Hematopoietic multipotent progenitor cell treated with erythropoietin and hydrocortisone succinate and interleukin-3 and kit ligand, for 6 days (in vitro differentiated cells): ENCODE data around the gene ZNF536.
"Not testable (repeated sequence)": the region's sequence is repeated elsewhere in the genome, so short reads cannot be mapped to it uniquely, and the experiment has no call there.

Source experiments
- DNase-seq: peaks from one replicate; pipeline ENCODE4 v3.0.0-alpha.2; 2015

The ZNF536 gene

DNA sequence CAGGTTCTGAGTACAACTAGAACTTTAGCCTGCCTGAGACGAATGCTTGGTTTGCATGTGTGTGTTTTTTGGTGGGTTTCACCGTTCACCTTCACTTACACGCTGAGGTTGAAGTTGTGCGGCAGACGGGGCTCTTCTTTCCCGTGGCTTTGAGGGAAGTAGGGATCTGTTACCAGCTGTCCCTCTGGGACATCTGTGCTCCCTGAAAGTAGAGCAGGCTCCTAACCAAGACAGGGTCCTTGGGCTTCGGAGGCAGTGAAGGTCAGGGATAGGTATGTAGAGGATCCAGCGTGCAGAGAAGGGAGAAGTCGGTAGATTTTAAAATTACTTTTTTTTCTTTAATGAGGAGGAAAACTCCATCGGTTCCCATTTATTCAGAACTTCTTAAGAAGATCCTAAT, 48.7 kb downstream of the ZNF536 start:
- no peak for DNase-seq

DNA sequence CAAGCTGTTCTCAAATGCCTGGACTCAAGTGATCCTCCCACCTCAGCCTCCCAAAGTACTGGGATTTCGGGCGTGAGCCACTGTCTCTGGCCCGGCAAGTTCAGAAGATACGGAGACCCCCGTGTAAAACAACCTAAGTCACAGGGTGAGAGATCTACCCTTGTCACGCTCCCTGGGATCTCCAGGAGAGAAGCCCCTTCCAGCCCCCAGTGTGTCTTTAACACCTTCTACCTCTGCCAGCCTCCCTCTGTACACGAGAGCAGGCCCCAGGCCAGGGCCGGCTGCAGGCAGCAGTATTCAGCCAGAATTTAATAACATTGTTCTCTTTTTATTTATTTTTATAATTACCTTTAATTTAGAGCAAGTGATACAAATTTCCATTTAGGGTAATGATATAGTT, 49.4 kb downstream of the ZNF536 start:
- no peak for DNase-seq

DNA sequence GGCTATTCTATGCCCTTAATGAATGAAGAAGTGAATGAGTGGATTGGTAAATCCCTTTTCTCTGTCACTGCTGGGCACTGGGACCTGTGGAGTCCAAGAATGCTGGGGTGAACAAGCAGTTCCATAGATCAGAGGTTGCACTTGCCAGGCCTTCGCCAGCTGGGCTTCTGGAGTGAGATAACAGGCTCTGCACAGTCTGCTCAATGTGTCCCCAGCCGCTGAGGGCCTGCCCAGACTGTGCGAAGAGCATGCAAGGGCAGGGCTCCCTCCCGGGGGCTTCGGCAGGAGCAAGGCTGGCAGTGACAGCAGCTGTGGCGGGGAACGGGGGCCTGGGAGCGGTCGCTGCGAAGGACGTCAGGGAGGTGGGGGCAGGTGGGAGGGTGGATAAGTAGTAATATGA, 51.3 kb downstream of the ZNF536 start:
- no peak for DNase-seq

DNA sequence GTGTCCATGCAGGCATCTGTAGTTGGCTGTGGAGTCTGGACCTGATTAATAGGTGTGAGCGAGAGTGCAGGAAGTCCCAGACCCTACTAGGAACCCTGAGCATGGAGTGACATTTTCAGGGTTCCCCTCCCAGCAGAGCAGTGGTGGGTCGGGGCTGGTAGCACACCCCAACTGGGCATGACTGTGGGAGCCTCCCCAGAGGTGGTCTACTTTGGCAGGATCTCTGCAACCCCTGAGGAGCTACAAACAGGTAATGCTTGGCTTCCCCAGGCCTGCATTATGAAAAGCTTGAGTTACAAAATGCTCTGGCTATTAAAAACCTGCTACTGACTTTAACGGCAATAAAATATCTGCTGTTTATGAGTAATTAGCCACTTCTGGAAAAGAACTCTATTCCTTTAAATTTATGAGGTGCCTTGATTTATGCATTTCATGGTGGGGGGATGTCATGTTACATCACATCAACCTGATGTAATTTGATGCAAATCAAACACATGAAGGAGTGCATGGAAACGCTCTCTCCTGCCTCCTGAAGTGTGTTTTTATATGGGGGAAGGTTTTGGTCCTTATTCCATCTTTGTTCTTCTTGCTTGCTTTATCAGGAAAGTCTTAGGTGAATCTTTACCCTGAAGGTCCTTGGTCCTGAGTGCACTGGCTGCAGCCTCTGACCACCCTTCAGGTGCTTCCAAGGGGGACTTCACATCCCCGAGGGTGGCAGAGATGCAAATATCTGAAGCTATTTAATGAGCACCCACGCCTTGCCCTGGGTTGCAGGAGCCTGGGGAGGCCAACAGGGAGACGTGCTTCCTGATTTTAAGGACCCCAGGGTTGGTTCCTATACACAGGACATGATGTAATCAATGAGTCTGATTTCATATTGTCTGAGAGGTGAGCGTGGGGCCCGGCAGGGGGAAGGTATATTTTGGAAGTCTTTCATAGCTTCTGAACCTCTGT, 54.0 kb downstream of the ZNF536 start:
- no peak for DNase-seq

DNA sequence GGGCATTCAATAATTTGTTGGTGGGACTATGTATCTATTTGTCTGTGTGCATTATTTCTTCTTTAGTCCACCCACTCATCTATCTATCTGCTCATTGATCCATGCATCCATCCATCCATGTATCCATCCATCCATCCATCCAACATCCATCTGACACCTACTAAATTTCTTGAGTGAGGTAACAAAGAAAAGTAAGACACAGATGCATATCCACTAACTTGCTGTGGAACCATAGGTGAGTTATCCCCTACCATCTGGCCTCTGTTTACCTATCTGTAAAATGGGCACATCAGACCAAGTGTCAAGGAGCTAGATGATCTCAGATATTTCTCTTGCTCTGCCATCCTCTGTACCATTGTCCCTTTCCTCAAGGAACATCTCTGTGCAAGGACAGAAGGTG, 54.7 kb downstream of the ZNF536 start:
- no peak for DNase-seq

DNA sequence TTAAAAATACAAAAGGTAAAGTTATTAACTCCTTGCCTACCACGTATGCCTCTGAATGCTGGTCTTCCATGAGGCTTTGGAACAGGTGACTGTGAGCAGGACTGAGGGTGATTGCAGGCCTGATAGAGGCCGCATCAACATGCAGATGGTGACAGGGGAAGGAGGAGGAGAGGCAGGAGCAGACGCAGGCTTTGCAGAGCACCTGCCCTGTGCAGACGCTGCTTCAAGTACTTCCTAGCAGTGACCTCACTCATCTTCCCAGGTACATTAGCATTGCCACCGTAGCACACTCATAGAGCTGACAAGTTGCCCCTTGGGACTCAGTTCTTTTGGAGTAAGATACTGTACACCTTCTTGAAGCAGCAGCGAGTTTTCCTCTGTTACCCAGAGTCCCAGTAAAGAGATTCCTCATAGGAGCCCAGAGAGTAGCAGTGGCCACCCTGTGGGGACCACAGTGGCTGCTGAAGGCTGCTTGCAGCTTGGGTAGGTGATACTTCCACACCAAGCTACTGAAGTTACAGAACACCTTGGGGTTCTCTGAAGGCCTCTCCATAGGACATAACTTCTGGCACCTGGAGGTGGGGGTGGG, 56.0 kb downstream of the ZNF536 start:
- DNase-seq, result no peak

DNA sequence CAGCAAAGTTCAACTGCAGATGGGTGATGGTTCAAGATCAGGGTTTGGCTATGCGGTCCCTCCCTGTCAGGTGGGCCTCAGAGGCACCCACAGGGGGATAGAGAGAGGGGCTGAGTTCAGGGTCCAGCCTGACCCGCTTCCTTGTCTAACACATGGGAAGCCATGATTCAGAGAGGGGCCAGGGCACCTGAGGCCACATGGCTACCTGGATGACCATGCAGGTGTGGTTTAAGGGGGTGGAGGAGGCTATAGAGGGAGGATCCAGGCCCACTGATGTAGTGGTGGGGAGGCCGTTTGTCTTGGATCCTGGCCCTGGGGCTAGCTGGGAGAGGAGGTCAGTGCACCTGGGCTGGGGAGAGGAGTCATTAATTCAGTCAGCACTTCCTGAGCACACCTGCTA, 56.7 kb downstream of the ZNF536 start:
- no peak for DNase-seq

DNA sequence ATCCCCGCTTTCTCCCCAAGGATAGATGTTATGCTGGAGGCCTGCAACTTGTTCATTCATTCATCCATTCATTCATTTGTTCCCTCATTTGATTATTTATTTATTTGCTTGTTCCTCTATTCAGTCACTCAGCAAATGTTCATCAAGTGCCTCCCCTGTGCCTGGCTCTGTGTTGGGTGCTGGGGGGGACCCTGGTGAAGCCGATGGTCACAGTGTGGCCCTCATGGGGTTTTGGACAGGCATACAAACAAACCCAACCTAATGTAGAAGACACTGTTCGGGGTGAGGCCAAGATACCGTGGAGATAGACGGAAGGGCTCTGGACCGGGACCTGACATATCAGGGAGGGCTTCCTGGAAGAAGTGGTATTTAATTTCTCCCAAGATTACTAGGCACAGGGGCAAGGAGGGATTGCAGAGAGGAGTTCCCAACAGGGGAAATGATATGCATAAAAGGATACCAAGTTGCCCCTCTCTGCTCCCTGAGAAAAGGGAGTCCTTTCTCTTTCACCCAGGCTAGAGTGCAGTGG, 58.1 kb downstream of the ZNF536 start:
- DNase-seq, result no peak

DNA sequence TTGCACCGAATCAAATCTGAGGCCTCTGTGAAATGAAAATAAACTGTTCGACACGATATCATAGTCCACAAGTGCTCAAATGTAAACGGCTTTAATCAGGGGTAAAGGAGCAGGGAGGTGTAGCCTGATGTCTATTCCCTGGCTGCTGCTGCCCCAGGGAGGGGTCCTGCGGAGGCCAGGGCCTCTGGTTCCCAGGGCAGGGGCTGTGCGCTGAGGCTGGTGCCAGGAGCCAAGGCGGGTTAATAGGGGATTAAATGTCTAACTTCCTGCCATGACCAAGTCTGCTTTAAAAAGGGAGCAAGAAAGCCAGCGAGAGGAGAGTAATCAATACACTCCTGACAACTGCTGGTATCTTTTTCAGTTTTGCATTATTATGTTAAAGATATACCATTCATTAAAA, 59.4 kb downstream of the ZNF536 start:
- DNase-seq, result no peak

DNA sequence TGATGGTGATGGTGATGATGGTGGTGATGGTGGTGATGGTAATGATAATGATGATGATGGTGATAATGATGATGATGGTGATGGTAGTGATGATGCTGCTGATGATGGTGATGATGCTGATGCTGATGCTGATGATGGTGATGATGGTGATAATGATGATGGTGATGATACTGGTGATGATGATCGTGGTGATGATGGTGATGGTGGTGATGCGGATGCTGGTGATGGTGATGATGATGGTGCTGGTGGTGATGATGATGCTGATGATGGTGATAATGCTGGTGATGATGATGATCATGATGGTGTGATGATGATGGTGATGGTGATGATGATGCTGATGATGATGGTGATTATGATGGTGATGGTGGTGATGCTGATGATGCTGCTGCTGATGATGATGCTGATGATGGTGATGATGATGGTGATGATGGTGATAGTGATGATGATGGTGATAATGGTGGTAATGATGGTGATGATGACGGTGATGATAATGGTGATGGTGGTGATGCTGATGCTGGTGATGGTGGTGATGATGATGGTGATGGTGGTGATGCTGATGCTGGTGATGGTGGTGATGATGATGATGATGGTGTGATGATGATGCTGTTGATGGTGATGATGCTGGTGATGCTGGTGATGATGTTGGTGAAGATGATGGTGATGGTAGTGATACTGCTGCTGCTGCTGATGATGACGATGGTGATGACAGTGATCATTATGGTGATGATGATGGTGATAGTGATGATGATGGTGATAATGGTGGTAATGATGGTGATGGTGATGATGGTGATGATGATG, 62.8 kb downstream of the ZNF536 start:
- DNase-seq, result no peak

DNA sequence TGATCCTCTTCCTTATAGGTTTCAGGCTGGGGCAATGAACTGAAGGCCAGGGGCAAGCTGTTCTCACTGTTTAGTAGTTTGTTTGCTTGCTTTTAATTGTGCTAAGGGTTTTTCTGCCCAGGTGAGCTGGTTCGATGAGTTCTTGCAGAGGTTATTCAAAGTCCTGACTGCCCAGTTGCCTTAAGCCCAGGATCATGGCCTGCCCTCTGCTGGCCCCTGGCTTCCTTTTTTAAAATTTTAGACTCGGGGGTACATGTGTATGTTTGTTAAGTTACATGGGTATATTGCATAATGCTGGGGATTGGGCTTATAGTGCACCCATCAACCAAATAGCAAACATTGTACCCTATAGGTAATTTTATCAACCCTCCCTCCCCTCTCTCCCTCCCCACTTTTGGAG, 65.7 kb downstream of the ZNF536 start:
- no peak for DNase-seq

DNA sequence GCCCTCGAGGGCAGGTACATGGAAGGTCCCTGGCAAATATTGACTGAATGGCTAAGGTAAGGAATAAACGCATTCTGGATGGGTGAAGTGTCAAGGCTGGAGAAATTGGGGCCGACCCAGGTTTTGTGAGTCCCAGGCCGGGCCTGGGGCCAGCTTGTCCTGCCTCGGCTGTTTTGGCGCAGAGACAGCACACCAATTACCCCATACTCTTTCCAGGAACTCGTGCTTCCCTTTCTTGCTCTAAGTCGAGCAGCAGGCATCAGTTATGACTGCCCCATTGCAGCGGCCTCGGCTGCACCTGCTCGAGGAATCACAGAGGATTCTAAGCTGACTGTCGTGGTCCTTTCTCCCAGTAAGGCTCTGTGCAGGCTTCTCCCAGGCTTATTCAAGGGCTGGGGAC, 67.1 kb downstream of the ZNF536 start:
- DNase-seq, result no peak

DNA sequence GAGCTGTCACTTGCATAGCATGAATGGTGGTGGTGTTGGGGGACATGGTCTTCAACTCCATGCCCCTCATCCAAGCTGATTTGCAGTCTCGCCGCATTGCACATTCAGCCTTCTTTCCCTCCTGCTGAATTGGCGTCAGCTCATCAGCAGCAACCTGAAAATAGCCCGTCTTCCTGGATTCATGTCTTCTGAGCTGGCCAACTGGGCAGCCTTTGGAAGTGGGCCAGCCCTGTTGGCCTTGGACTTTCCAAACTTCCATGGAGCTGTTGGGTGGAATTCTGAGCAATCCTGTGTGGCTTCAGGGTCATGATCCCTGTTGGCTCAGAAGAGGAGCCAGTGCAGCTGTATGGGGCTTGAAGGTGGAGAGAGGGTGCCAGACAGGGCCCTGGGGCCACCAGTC, 68.8 kb downstream of the ZNF536 start:
- DNase-seq, result no peak

DNA sequence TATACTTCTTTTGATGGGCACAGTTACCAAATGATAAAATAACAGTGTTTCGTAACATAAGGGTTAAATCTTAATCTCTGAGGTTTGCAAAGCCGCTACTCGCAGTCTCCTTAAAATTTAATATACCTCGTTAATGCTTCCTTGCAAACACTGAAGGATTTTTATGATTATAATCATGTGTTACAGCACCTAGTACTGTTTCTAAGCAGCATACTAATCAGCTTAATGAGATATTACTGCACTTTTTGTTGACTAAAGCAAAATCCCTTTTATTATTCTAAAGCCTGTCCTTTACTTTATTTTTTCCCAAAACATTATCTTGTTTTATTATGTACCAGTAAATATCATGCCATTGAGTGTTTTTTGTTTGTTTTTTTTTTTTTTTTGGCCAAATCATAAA, 70.5 kb downstream of the ZNF536 start:
- no peak for DNase-seq

DNA sequence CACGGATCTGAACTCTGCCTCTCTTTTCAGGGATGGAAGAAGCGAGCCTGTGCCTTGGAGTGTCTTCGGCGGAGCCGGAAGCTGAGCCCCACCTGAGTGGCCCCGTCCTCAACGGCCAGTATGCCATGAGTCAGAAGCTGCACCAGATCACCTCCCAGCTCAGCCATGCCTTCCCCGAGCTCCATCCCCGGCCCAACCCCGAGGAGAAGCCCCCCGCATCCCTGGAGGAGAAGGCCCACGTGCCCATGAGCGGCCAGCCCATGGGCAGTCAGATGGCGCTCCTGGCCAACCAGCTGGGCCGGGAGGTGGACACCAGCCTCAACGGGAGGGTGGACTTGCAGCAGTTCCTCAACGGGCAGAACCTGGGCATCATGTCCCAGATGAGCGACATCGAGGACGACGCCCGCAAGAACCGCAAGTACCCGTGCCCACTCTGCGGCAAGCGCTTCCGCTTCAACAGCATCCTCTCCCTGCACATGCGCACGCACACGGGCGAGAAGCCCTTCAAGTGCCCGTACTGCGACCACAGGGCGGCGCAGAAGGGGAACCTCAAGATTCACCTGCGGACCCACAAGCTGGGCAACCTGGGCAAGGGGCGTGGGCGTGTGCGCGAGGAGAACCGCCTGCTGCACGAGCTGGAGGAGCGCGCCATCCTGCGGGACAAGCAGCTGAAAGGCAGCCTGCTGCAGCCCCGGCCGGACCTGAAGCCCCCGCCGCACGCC, 71.5 kb downstream of the ZNF536 start:
- DNase-seq, result no peak

DNA sequence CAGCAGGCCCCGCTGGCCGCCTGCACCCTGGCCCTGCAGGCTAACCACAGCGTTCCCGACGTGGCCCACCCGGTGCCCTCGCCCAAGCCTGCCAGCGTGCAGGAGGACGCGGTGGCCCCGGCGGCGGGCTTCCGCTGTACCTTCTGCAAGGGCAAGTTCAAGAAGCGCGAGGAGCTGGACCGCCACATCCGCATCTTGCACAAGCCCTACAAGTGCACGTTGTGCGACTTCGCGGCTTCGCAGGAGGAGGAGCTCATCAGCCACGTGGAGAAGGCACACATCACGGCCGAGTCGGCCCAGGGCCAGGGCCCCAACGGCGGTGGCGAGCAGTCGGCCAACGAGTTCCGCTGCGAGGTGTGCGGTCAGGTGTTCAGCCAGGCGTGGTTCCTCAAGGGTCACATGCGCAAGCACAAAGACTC, 72.1 kb downstream of the ZNF536 start:
- DNase-seq, result no peak

DNA sequence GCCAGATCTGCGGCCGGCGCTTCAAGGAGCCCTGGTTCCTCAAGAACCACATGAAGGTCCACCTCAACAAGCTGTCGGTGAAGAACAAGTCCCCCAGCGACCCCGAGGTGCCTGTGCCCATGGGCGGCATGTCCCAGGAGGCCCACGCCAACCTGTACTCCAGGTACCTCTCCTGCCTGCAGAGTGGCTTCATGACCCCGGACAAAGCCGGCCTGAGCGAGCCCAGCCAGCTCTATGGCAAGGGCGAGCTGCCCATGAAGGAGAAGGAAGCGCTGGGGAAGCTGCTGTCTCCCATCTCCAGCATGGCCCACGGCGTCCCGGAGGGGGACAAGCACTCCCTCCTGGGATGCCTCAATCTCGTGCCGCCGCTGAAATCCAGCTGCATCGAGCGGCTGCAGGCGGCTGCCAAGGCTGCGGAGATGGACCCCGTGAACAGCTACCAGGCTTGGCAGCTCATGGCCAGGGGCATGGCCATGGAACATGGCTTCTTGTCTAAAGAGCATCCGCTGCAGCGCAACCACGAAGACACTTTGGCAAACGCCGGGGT, 72.6 kb downstream of the ZNF536 start:
- no peak for DNase-seq

DNA sequence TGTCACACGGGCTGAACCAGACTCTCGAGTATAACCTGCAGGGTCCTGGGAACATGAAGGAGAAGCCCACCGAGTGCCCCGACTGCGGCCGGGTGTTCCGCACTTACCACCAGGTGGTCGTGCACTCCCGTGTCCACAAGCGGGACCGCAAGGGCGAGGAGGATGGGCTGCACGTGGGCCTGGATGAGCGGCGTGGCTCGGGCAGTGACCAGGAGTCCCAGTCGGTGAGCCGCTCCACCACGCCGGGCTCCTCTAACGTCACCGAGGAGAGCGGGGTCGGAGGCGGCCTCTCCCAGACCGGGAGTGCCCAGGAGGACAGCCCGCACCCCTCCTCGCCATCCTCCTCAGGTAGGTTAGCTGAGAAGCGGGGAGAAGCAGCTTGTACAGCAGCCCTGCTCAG, 73.2 kb downstream of the ZNF536 start:
- no peak for DNase-seq

DNA sequence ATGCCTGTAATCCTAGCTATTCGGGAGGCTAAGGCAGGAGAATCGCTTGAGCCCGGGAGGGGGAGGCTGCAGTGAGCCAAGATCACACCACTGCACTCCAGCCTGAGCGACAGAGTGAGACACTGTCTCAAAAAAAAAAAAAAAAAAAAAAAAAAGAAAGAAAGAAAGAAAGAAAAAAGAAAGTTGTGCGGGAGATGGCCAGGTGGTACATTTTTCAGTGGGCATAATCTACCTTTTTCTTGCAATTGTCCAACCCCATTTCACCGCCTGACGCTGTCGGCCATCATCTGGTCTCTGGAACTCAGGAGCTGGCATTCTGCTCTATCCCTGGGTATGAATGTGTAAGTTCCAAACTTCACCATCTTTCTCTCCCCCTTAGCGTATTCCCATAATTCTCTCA, 73.9 kb downstream of the ZNF536 start:
- not testable (repeated sequence) for DNase-seq

DNA sequence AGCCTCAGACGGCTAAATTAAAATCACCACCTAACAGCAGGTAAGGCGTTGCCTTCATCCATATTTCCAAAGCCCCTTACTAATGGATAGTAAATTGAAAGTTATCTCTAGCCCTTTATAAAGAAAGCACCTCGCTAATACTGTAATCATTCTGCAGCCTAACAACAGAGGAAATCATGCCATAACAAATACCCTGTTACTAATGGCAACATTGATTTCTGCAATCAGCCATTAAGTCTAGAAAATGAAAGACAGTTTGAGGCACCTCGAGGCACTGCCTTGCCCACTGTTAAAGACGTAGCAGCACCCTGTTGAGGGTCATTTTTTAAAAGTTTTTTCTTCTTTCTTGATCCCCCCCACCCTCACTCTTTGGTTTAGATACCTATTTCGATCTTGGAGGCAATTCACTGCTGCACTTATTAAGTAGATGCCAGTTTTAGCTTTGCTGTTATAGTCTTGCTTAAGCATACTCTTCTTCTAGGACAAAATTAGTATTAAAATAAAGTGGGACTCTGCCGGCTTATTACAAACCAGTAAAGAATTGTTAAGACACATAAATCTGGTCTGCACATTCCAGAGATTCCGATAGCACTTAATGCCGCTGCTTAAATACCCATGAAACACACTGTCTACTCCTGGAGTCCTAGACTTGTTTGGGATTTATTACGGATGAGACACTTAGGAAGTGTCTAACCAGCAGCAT, 74.8 kb downstream of the ZNF536 start:
- no peak for DNase-seq

DNA sequence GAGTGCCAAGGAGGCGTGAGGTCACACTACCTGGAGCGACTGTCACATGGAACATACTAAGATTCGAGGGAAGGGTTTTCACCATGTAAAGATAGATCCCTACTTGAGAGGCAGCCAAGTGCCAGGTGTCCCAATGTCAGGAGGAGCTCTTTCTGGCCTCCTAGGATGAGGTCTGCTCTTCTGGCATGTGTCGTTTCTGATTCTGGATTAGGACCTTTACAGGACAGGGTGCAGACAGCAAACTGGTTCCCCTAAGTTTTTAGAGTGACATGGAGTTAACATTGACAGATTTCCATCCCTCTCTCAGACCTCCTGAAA, 75.3 kb downstream of the ZNF536 start:
- DNase-seq, result no peak
